Stimulated activated CD8-positive, alpha-beta memory T cell treated with anti-CD3 and anti-CD28 coated beads, Interleukin-15, amount 100 ng/mL, for 48 hours (primary cell): ENCODE data around the gene FOXN3.
A peak's percentile ranks its signal among the peaks of the same experiment; 100 is the strongest.
"Not testable (repeated sequence)": the region's sequence is repeated elsewhere in the genome, so short reads cannot be mapped to it uniquely, and the experiment has no call there.

Experiments used
- DNase-seq, 2 donors: peaks; one replicate each; pipeline ENCODE4 v3.0.0-alpha.2; 2020; ENCODE audit warnings: low read depth in 2 of 2

The FOXN3 gene

DNA sequence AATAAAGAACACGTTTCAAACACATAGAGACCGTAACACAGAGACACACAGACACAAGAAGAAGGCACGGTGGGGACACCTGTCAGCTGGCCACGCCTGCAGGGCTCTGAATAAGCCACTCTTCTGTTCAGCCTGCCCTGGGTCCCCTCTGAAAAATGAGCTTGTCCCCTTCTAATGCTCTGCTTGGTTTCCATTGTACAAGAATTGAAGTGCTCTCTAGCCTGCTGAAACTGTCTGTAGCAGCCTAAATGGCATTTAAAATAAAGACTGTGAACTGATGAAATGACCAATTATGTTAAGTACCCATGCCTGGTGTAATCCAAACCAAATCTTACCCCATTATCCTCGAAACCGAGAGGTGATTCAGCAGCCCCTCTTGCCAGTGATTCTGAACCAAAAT lies 139.8 kb downstream of the FOXN3 start:
- DNase-seq: peak in 1 of 2 donors; percentile 29

DNA sequence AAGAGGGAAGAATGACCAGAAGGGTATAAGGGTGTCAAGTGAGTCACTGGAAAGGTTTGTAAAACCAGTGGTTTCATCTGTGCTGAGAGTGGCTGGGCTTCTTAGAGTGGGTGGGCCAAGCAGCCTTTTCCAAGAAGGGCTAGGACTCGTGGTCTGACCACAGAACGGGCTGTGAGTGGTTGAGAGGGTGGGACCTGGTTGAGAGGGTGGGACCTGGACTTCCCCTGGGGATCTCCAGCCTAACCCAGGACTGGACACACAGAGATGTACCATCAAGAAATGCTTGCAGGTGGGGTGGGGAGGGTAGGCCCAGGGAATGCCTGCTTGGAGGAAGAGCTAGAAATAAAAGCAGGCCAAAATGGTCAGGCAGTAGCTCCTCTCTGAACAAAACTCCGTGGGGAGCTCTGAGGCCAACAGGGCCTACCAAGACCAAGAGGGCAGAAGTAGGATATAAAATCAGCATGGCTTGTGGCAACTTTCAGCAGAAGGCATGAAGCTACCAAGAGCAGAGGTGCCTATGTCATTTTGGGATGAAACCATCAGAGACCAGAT lies 140.5 kb downstream of the FOXN3 start:
- peak; percentile 89 to 92 for DNase-seq

DNA sequence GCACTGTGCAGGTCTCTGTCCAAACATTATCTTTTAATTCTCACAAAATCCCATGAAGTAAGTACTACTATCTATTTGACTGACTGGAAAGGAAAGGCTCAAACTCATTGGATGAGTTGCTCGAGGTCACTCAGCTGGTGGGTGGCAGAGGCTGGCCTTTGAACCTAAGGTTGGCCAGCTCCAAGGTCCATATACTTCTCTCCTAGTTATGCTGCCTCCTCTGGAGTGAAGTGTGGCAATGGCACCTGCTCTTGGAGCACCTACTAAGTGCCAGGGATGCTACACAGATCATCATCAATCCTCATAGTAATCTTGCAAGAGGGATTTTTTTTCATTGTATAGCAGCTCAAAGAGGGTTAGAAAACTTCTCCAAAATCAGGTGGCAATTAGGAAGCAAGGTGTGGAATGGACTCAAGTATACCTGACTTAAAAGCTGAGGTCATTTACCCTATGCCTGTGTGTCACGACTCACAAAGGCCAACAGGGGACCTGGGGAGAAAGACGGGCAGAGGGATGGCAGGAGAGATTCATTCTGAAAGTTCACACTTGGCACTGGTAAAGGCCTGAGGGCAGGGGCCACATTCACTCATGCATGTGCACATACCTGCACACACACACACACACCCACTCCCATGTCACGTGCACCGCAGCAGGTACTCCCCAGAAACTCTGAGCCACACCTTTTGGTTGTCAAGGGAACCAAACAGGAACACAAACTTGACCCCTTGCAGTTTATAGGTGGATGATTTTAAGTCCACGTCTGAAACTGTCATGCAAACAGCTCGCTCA lies 146.4 kb downstream of the FOXN3 start:
- DNase-seq: no peak

DNA sequence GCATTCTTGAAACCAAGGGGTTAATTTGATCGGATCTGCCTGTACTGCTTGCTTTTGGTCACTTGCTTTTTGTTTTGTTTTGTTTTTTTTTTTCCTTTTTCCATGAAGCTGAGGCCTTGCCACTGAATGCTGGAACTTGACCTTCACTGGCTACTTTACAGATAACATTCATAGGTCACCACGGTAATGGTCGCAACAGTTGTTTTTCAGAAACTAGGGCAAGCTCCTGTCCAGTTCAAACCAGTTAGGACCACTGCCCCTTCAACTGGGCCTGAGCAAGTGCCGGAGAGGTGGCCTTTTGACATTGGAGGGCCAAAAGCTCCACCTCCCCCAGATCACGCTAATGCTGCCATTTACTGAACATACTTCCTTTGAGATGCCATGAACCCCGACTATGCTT lies 147.6 kb downstream of the FOXN3 start:
- DNase-seq: no peak

DNA sequence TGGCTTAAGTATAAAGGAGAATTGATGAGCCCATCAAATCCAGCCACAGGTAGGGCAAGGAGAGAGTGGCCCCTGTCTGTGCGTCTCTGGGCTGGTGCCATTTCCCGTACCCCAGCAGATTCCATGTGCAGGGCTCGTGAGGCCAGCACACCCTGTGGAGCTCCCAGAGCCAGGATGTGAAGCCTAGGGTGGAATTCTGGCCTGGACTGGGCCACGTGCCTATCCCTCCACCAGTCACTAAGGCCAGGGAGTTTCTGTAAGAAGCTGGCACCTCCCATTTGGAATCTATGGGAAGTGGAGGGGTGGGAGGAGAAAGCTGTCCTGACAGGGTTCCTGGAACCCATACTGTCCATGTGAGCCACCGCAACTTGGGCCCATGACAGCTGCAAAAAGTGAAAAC lies 148.5 kb downstream of the FOXN3 start:
- DNase-seq: no peak

DNA sequence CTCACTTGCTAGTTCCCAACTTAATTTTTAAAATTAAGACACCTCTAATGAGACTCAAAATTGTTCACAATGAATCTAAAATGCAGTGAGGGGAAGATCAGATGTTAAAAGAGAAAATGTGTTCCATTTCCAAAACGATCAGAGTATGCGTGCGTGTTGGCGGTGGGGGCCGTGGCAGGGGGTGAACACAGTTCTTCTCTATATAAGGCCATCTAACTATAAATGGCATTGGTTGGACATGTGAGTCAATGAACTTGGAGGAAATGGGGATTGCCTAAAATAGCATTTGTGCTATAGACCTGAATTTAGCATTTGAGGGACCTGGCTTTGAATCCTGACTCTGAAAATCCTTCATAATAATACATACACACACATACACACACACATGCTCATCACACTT lies 149.4 kb downstream of the FOXN3 start:
- no peak for DNase-seq

DNA sequence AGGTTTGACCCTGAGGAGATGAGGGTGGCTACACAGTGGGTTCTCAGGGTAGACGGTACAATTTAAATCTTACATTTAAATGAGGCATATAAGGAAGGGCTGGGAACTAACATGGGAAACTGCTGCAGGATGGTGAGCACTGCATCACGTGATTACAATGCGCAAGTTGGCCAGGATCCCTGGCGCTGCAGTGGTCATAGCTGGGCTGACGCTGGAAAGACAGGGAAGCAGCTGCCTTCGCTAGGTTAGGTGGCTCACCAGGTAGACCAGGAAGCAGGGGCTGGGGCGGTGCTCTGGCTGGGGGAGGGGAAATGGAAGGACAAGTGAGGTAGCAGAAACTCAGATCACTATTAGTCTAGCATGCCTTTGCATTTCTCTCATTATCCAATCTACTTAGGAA lies 149.9 kb downstream of the FOXN3 start:
- DNase-seq: no peak

DNA sequence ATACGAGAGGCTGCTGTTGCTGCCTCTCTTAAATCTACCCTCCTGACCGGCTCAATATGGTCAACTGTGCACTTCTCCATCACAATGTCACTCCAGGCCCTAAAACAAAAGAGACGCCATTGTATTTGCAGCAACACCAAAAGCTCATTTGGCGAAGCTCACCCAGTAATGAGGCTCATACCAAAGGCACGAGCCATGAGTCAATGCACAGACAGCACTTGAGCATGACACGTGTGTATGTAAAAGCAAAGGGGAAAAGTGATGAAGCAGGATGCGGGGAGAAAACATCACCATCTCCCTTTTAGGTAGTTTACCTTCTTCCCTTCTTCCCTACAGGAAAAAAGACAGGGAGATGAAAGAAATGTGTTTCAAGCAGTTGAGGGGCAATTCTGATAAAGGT lies 150.3 kb downstream of the FOXN3 start:
- DNase-seq: no peak

DNA sequence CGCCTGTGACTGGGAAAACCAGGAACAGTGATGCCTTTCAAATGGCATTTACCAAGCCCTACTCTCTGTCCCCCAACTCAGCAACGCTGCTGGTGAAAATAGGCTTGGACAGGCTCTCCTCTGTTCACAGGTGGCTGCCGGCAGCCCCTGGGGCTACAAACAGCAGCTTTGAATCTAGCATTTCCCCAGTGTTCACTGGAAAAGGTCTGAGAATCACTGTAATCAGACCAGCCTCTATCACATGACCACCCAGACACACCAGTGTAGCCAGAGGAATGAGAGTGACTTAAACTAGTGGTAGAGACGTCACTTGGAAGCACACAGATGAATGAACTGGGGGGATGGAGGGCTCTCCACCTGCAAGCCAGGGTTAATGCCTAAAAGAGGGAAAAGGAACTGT lies 151.8 kb downstream of the FOXN3 start:
- no peak for DNase-seq

DNA sequence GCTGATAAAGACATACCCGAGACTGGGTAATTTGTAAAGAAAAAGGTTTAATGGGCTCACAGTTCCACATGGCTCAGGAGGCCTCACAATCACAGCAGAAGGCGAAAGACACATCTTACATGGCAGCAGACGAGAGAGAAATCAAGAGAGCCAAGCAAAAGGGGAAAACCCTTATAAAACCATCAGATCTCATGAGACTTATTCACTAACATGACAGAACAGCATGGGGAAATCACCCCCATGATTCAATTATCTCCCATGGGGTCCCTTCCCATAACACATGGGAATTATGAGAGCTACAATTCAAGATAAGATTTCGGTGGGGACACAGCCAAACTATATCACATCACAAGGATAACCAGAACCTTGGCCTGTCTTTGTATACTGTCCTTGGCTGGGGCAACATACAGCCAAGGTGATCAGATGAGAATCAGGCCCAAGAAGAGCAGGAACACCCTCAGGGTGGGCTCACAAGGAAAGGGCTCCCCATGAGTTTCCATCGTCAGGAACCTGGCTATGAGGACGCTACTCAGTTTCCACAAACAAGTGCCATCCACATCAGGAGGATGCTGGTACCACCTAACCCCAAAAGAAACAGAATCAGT lies 152.7 kb downstream of the FOXN3 start:
- no peak for DNase-seq

DNA sequence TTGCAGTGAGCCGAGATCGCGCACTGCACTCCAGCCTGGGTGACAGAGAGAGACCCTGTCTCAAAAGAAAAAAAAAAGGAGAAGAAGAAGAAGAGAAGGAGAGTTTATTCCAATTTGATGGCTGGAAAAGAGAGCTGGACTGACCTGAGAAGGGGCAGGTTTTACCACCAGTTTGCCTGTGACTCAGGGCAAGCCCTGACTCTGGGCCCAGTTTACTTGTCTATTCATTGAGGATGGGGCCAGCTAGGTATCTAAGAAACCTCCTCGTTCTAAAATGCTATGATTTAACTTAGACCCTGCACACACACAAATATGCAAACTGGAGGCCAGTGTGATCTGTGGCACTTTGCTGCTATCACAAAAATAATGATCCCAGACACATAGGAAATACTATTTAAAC lies 155.0 kb downstream of the FOXN3 start:
- DNase-seq: no peak

DNA sequence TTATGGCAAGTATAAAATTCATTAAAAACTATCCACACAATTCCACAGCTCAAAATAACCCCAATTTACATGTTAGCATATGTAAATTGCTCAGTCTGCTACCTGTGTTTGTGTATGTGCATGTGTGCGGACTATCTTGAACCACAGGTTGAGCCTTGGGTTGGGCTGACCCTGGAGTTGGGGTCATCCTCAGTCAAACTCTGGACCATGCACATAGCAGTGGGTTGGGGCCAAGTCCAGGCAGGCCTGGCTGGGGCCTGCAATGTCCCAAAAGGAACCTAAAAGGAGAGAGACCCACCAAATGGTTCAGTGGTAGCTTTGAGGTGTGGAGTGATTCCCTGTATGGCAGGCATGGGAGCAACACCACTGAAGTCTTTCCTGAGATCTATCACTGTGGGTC lies 156.1 kb downstream of the FOXN3 start:
- no peak for DNase-seq

DNA sequence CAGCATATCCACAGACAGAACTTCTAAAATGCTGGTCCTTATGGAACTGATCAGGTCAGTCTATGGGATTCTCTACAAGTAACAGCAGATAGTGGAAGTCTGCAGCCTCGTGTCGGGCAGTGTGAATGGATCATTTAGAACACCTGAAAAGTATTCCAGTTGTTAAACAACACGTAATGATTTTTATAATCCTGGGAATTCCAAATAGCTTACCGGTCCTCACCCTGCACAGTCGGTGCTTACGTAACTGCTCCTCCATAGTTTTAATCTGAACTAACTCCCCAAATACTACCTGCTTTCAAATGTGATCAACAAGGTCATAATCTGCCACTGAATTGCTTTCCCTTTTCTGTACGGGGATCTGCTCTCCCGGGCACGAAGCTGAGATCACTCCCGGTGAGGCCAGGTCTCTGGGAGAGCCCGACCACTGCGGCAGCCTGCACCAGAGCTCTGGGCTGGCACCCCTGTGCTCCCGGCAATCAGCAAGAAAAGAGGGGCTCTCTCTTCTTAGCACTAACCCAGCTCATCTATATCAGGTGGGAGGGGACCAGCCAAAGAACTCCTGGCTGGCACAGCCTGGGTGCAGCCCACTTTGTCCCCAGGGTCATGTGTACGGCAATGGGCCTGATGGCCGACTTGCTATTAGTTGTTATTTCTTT lies 157.0 kb downstream of the FOXN3 start:
- DNase-seq: no peak

DNA sequence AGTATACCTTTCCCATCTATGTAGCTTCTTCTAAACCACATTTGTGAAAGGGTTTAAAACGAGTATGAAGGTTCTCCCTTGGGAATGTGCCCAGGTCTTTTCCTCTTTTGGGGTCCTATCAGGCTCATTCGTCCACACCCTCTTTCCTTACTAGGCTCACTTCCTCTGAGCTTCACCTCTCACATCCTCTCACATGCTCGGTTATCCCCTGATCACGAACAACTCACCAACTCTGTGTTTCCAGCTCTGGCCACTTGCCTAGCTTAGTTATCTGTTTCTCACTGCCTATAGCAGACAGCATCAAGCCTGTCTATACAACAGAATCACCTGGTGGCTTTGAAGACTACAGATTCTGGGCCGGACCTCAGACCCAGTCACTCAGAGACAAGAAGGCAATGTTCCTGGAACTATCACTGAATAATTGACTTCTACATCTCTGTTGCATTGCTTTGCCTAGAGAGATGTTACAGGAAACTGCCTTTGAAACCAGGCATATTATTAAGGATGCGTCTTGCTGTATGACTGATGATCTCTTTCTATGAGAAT lies 158.2 kb downstream of the FOXN3 start:
- no peak for DNase-seq

DNA sequence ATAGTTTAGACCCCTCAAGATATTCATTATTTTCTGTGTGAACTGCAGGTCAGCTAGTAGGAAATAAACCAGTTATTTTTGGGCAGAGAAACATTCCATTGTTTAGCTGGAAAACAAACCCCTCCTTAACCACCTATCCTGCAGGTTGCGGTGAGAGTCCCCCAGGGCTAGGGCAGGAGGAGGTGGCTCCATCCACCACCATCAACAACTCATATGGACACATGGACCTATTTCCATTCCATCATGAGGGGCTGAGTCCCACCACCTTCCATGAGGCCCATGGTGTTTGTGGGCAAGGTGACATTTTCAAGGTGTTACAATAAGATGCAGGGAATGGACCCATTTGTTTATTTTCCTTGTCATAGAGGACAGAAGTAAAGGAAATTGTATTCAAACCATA lies 160.1 kb downstream of the FOXN3 start:
- no peak for DNase-seq

DNA sequence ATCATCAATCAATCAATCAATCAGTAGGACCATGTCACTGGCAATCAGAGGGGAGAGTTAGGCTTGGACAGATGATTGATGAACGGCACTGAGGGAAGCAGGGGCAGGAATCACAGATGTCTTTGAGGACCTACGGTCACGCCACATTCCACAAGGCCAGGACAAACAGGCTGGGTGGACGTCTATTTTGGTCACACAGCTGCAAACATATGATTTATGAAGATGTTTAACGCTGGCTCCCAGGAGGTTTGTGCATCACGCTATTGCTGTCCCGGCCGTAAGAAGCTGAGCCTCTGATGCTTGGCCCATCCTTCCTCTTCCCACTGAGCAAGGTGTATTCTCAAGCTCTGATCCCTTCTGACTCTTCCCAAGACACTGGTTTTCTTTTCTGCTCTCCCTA lies 160.8 kb downstream of the FOXN3 start:
- no peak for DNase-seq

DNA sequence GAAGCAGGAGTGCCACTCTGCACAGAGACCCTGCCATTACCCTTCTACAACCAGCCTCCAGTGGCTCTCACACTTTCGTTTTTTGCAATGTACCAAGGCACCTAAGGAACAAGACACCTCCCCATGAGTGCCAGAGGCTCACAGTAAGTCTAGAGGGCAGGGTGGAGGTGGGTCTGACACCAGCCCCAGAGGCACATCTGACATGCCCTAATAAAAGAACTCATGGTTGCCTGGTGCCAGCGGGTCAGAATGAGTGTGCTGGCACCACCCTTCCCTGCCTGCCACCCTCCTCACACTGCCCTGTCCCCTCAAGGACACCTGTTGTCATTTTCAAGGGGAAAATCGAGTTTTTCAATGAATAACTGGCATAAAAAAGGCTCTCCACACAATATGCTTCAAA lies 161.2 kb downstream of the FOXN3 start:
- no peak for DNase-seq

DNA sequence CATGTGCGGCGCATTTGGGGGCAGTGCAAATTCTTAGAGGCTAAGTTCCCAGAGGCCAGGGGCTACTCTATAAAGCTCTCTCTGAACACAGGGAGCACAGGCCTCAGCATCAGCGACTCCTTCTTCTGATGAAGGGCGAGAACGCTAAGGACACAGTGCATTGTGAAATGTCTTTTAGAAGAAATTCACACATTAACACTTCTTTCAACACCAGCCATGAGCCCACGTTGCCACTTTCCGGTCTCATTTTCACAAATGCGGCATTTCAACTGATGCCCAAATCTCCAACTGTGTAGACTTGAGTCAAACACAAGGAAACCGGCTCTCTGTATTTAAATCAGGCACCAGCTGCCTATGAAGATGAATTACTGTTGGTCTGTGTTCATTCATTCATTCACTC lies 162.0 kb downstream of the FOXN3 start:
- no peak for DNase-seq

DNA sequence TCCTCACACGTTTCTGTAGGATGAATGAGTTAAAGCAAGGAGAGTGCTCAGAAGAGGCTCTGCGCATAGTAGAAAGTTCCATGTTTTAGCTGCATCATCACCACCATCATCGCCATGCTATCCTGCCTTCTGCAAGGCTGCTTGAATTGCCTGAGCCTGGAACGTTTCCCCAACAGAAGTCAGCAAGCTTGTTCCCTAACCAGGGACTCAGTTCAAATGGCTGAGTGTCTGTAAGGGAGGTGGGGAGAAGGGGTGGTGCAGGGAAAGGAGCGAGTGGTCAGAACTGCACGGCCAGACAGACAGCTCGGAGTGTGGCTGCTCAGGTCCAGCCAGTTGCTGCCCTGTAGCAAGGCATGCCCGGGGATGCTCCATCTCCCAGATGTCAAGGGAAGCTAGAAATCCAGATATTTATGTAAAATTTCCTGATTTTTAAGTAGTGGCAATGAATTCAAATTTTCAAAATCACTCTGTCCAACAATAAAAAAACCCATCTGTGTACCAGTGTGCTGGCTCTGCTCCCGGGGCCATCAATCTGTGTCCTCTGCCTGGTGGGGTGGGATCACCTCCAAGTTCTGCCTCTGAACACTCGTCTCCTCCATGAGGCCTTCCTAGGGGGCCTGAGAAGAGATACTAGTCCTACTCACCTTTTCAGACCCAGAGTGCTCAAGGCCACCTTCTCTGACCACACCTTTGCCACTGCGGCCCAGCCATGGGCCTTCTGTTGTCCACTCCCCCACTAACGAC lies 162.7 kb downstream of the FOXN3 start:
- DNase-seq: no peak

DNA sequence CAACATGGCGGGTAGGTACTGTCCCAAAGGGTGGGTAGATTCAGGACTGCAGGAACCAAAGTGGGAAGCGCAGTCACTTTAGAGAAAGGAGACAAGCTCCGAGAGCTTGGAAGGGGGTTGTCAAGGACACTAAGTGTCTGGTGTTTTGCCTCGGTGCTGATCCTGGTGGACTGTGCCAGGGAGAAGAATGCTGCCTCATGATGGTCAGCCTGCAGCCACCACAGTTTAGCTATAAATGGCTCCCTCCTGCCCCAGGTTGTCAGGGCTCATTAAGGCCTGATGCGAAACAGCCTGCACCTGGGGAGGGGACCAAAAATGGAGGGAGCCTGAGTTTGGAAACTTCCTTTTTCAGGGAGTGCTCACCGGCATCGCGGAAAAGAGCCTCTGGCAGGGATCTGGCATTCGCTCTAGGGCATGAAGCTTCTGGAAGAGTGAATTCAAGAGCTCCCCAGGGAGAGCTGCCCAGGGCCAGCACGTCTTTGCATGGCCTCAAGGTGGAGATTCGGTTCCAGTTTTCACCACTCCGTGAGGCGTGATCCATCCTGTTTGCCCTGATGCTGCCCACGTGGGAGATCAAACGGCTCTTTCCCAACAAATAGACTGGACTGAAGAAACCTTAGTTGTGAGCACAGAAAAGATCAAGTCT lies 164.0 kb downstream of the FOXN3 start:
- no peak for DNase-seq

DNA sequence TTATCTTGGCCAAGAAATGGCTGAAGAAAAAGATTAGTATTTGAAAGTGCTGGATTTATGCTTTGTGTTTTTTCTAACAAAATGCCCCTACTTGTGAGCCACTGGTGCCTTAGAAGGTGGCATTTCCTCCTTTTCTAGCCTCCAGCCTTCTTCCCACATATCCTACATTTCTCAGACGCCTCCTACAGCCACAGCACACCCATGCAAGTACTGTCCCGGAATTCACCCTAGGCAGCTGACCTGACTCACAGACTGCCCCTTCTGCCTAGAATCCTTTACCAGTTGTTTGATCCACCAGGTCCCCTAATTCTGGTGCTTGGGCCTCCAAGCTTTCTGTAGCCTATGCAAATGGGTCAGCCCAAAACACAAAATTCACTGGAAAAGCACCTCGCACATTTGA lies 166.0 kb downstream of the FOXN3 start:
- no peak for DNase-seq

DNA sequence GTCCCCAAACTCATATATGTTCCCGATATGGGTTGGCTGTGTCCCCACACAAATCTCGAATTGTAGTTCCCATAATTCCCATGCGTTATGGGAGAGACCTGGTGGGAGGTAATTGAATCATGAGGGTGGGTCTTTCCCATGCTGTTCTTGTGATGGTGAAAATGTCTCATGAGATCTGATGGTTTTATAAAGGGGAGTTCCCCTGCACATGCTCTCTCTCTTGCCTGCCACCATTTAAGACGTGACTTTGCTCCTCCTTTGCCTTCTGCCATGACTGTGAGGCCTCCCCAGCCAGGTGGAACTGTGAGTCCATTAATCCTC lies 166.4 kb downstream of the FOXN3 start:
- DNase-seq: not testable (repeated sequence)
